ENCODE data around the gene EIF2S1. TPM values are rescaled to one million over a fixed set of nuclear protein-coding genes. Genes with fewer than 3 reads are reported as not detected.

The EIF2S1 gene
- total and polyA plus RNA-seq, 2 of the 13 experiments (the other 11 are each of a cell fraction or from before 2014, with no cell fraction given) = 49.1 to 246 TPM

DNA sequence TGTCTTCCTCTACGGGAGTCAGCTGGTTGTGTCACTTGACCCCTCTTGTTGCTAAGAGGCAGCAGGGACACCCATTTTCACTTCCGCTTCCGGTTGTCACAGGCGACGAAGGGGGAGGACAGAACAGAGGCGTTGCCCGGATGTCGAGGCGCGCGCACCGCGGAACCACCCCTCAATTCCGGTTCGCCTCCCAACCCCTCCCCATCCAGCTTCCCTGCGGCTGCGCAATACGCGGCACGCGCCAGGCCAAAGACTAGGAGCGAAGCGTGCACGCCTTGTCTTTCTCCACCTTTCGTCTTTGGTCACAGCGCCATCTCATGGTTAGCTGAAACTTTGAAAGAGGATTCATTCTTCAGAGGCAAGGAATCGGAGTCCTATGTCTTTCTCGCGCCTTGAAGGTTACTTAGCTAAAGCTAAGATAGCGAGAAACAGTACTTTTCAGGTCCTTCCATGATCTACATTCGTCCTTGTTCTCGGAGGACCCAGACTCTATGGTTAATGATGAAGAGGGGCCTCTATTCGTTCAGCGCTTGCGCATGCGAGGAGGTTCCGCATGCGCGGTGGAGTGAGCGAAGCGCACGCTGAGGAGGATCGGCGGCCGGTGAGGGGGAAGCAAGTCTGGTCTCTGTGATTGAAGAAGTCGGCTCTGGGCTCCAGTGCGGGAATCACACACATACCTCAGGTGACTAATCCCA, at the start of gene EIF2S1, which contains the start of gene ATP6V1D (continued):
- TF ChIP-seq, protein P1, sequence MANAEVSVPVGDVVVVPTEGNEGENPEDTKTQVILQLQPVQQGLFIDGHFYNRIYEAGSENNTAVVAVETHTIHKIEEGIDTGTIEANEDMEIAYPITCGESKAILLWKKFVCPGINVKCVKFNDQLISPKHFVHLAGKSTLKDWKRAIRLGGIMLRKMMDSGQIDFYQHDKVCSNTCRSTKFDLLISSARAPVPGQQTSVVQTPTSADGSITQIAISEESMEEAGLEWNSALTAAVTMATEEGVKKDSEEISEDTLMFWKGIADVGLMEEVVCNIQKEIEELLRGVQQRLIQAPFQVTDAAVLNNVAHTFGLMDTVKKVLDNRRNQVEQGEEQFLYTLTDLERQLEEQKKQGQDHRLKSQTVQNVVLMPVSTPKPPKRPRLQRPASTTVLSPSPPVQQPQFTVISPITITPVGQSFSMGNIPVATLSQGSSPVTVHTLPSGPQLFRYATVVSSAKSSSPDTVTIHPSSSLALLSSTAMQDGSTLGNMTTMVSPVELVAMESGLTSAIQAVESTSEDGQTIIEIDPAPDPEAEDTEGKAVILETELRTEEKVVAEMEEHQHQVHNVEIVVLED (CRISPR knock-in tag; IDR thresholded peaks at IDR 0.05; ENCODE audit: borderline replicate concordance) = peak; percentile 90
- TF ChIP-seq SAFB2 (CRISPR knock-in tag; IDR thresholded peaks at IDR 0.05; ENCODE audit: borderline replicate concordance, low read depth) (0 out of 2 replicates have a peak, but pooled peaks have one; percentile 50), NR3C1 (CRISPR knock-in tag; IDR thresholded peaks at IDR 0.05) (no peak), RAD21 (CRISPR knock-in tag; IDR thresholded peaks at IDR 0.05) (0 out of 2 replicates have a peak, but pooled peaks have one; percentile 22), EHMT2 (IDR thresholded peaks at IDR 0.05; ENCODE audit: borderline replicate concordance, low read depth, low read length) (peak; percentile 61; the same call in 1 of the 2 replicates), KAT7 (CRISPR knock-in tag; IDR thresholded peaks at IDR 0.05; ENCODE audit: borderline replicate concordance) (no peak), ZNF367 (CRISPR knock-in tag; IDR thresholded peaks at IDR 0.05; ENCODE audit: borderline replicate concordance) (no peak), DPF2 (CRISPR knock-in tag; IDR thresholded peaks at IDR 0.05; ENCODE audit: borderline replicate concordance, low read depth) (no peak), REL (CRISPR knock-in tag; conservative IDR thresholded peaks at IDR 0.05) (no peak), ZNF614 (CRISPR knock-in tag; IDR thresholded peaks at IDR 0.05; ENCODE audit: borderline replicate concordance) (0 out of 2 replicates have a peak, but pooled peaks have one; percentile 45), SP1 (IDR thresholded peaks at IDR 0.05) (no peak), SP1 (CRISPR knock-in tag; IDR thresholded peaks at IDR 0.05) (peak; percentile 48; the same call in 1 of the 2 replicates), HNF4A (CRISPR knock-in tag; IDR thresholded peaks at IDR 0.05) (0 out of 2 replicates have a peak, but pooled peaks have one; percentile 11), SP4 (CRISPR knock-in tag; IDR thresholded peaks at IDR 0.05) (peak; percentile 61), HCFC1 (IDR thresholded peaks at IDR 0.05; ENCODE audit: low read depth, low read length) (peak; percentile 60; the same call in 1 of the 2 replicates), ZSCAN30 (CRISPR knock-in tag; IDR thresholded peaks at IDR 0.05) (no peak), NFKB2 (CRISPR knock-in tag; IDR thresholded peaks at IDR 0.05; ENCODE audit: borderline replicate concordance) (no peak), ZNF30 (CRISPR knock-in tag; IDR thresholded peaks at IDR 0.05) (no peak), REPIN1 (CRISPR knock-in tag; IDR thresholded peaks at IDR 0.05; ENCODE audit: borderline replicate concordance, low read depth) (peak; percentile 47; the same call in 1 of the 2 replicates), IKZF1 (IDR thresholded peaks at IDR 0.05) (no peak), FOSL1 (CRISPR knock-in tag; IDR thresholded peaks at IDR 0.05; ENCODE audit: borderline replicate concordance) (no peak), CEBPG (CRISPR knock-in tag; IDR thresholded peaks at IDR 0.05) (peak; percentile 62), ZNF792 (CRISPR knock-in tag; IDR thresholded peaks at IDR 0.05) (peak; percentile 46; the same call in 1 of the 2 replicates), ELF1 (CRISPR knock-in tag; IDR thresholded peaks at IDR 0.05) (peak; percentile 94), AGO1 (IDR thresholded peaks at IDR 0.05; ENCODE audit: low read depth, low read length, poor library complexity, severe bottlenecking) (no peak), GFI1 (CRISPR knock-in tag; IDR thresholded peaks at IDR 0.05; ENCODE audit: borderline replicate concordance) (peak; percentile 53; the same call in 1 of the 2 replicates), CBX2 (IDR thresholded peaks at IDR 0.05; ENCODE audit: low read depth, low read length) (no peak), CBX2 (CRISPR knock-in tag; IDR thresholded peaks at IDR 0.05; ENCODE audit: low read depth) (no peak), ZNF713 (CRISPR knock-in tag; IDR thresholded peaks at IDR 0.05) (no peak)
- TF ChIP-seq, protein P2, sequence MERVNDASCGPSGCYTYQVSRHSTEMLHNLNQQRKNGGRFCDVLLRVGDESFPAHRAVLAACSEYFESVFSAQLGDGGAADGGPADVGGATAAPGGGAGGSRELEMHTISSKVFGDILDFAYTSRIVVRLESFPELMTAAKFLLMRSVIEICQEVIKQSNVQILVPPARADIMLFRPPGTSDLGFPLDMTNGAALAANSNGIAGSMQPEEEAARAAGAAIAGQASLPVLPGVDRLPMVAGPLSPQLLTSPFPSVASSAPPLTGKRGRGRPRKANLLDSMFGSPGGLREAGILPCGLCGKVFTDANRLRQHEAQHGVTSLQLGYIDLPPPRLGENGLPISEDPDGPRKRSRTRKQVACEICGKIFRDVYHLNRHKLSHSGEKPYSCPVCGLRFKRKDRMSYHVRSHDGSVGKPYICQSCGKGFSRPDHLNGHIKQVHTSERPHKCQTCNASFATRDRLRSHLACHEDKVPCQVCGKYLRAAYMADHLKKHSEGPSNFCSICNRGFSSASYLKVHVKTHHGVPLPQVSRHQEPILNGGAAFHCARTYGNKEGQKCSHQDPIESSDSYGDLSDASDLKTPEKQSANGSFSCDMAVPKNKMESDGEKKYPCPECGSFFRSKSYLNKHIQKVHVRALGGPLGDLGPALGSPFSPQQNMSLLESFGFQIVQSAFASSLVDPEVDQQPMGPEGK (CRISPR knock-in tag; IDR thresholded peaks at IDR 0.05) = peak; percentile 77
